ENCODE results near the gene SLC14A1.

- TF ChIP-seq, protein P1, sequence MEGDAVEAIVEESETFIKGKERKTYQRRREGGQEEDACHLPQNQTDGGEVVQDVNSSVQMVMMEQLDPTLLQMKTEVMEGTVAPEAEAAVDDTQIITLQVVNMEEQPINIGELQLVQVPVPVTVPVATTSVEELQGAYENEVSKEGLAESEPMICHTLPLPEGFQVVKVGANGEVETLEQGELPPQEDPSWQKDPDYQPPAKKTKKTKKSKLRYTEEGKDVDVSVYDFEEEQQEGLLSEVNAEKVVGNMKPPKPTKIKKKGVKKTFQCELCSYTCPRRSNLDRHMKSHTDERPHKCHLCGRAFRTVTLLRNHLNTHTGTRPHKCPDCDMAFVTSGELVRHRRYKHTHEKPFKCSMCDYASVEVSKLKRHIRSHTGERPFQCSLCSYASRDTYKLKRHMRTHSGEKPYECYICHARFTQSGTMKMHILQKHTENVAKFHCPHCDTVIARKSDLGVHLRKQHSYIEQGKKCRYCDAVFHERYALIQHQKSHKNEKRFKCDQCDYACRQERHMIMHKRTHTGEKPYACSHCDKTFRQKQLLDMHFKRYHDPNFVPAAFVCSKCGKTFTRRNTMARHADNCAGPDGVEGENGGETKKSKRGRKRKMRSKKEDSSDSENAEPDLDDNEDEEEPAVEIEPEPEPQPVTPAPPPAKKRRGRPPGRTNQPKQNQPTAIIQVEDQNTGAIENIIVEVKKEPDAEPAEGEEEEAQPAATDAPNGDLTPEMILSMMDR (IDR thresholded peaks at IDR 0.05 in 8 of 11, conservative IDR thresholded peaks at IDR 0.05 in 3 of 11), result no peak
- TF ChIP-seq POLR2AphosphoS5 (IDR thresholded peaks at IDR 0.05) (no peak), POLR2A (IDR thresholded peaks at IDR 0.05) (no peak)
Observed at GRCh38 chr18:45739848-45740247, 15.9 kb downstream of the SLC14A1 start.
